Stimulated activated CD4-positive, alpha-beta T cell treated with anti-CD3 and anti-CD28 coated beads, Interleukin-1b, Interleukin-23, amount 100 ng/mL, for 4 hours (primary cell): Measurements from ENCODE around the gene TTC13.
"Not testable (repeated sequence)": the region's sequence is repeated elsewhere in the genome, so short reads cannot be mapped to it uniquely, and the experiment has no call there.

Source experiments
- DNase-seq, 2 donors: peaks; one replicate each; pipeline ENCODE4 v3.0.0-alpha.2; 2020; ENCODE audit warnings: low read depth in 2 of 2

TTC13 gene

DNA sequence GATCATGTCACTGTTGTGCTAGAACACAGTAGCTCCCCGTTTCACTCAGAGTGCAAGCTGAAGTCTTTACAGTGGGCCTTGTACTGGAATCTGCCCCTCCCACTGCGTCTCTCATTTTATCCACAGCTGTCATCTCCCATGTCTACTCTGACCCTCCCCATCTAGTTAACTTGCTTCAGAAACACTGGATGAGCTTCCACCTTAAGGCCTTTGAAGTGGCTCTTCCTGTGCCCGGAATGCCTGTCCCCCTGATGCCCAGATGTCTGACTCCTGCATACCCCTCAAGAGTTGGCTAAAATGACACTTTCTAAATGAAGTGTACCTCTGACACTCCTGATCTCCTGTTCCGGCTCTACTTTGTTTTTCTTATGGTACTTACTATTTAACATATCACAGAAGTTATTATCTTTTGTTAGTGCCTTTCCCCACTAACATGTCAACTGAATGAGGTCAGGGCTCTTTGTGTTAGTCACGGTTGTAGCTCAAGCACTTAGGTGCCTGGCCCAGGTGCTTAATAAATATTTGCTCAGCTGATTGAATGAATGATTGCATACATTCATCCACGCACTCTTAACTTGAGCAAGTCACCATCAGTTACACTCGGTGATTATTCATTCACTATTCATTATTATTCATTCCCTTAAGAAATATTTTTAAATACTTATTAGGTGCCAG lies 13.6 kb upstream of the TTC13 start:
- DNase-seq, result no peak

DNA sequence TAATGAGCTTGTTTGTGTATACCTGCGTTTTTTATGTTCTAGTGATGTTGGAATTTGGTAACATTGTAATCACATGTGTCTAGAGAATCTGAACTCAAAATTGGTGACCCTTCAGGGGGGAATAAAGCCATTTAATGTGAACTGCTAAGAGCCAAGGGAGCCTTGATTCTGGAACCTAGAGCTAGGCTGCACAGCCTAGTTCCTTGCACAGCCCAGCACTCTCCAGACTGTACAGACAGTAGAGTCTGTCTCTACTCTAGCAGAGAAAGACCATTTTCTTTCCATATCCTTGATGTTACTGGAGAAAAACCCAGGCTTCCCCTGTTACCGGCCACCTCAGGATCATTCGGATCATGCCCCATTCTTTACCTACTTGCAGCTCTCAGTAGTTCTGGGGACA lies 8.8 kb upstream of the TTC13 start:
- DNase-seq, result no peak

DNA sequence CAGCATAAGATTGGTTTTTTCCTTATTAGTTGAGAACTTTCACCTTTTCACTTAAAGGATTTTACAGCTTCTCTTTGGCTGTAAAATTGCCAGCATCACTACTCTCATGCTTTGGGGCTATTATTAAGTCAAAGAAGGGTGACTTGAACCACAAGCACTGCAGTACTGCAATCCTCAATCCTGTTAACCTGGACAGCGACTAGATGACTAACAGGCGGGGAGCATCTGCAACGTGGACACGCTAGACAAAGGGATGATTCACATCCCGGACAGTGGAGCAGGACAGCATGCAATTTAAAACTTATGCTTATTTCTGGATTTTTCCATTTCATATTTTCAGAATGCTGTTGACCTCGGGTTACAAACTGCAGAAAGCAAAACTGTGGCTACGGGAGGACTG lies 8.3 kb upstream of the TTC13 start:
- no peak for DNase-seq

DNA sequence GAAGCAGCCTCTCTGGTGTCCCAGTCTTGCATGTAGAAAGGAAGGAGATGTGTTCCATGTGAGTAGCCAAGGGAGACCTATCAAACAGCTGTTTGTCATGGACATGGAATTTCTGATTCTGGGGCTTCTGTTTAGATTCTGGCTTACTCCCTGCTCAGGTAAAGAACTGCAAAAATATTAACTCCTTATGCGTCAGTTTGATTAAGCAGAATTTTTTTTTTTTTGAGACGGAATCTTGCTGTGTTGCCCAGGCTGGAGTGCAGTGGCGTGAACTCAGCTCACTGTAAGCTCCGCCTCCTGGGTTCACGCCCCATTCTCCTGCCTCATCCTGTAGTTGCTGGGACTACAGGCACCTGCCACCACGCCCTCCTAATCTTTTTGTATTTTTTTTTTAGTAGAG lies 7.0 kb upstream of the TTC13 start:
- DNase-seq, result no peak

DNA sequence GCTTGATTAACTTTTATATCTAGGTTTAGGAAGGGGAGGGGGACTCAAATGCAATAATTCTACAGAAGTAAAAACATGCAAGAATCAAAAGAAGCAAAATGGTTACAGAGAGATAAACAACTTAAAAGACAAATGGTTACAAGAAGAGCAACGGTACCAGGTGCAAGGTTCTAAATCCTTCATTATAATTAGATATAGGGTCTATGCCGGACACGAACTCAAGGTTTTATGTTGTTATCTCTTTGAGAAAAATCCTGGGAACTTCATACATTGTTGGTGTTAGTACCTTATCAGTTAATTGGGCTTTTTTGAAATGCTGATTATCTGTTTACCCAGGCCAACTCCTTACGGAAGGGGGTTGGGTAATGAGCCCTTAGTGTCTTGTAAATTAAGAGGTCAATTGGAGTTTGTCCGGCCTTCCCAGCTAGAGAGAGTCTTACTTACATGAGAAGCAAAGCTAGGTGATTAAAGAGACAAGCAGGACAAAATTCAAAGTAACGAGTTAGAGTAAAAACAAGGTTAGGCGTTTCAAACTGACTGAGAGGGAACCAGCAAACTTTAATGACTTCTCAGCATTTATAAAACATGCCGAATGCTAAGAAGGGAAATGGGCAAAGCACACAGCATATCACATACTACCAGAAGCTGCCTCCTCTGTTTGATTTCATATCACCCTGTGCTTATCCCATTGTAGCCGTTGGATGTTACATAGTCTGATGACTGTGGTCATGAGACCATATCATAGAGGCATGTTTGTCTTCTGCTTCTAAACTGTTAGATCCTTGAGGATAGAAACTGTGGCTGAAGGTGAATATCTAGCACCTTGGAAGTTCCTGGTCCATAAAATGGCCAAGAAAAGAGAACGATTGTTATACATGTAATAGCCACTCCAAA lies 6.2 kb upstream of the TTC13 start:
- DNase-seq, result not testable (repeated sequence)

DNA sequence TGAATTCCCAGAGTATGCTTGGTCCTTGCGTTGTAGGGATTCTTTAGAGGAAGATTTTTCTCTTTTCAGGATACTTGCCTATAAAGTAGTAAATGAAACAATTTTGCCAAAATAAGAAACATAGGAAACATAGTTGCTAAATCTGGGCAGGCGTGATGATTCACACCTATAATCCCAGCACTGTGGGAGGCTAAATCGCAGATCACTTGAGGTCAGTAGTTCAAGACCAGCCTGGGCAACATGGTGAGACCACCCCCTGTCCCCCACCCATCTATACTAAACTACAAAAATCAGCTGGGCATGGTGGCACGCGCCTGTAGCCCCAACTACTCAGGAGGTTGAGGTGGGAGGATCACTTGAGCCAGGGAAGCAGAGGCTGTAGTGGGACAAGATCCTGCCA lies 5.2 kb upstream of the TTC13 start:
- no peak for DNase-seq

DNA sequence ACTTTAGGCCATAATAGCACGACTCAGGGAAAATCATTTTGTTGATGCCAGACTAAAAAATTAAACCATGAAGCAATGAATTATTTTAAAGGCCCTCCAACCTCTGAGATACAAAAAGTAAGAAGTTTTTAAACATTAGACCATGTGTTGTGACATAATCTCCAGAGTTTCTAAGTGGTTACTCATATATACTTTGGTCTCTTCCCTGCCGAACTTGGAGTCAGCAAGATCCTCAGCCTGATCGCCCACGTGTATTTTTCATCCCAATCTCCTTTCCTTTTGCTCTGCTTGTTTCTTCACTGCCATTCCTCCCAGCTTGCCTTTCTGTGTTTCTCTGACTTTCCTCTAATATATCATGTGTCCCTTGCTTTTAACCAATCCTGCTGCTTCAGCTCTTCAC lies 4.0 kb upstream of the TTC13 start:
- no peak for DNase-seq

DNA sequence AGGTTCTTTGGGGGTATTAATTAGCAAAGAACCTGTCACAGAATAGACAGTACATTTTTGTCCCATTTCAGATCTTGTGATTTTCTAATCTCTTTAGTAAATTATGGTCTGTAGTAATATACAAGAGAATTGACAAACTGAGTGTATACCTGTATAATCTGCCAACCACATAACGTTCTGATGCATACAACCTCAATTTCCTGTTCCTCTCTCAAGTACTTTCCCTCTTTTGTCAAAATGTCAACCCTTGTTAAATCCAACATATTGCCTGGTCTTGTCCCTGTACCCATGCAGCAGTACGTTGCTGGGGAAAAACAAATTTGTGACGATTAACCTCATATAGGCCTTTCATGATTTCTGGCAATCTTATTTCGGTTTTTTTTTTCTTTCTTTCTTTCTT lies 1.3 kb upstream of the TTC13 start:
- no peak for DNase-seq

DNA sequence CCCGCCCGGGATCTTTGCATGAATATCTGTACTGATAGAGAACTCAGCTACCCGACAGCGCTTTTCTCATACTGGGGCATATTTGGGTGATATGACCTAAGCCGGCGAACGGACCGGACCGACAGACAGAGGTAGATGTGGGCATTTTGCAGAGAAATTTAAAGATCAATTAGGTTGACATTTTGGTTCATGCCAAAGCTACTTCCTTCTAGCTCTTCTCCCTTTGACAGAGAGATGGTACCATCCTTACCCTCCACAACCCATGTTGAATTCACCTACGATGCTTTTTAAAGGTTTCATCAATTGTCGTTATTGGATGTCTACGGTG lies 692 bp upstream of the TTC13 start:
- DNase-seq, result no peak

DNA sequence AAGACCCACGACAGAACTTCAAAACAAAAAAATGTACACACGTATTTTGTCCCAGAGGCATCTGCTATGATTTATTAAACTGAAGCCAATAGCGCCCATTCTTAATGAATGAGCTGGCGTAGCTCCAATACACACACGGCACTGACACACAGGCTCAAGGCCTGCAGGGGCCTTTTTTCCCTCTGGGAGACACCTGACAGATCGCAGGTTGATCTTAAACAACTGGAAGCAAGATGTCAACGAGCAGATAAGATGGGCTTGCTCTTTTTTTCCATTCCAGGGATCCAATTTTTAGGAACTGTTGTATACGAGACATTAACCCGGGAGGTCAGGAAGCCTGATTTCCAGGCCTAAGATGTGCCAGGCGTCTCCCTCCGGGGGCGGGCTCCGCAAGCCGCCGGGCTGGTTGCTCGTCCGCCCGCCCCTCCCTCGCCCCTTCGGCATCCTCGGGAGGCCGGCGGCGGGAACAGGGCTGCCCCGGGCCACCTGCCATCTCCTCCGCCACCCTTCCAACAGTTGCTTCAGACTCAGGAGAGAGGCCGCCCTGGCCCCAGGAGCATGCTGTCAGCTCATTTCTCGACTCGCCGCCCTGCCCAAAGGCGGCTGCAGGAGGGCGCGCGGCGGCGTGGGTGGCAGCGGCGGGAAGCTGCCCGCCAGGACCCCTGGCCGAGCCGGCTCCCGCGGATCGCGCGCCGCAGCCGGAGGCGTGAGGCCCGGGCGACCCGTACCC lies 735 bp downstream of the TTC13 start:
- DNase-seq, result peak in 1 of 2 donors; percentile 31

DNA sequence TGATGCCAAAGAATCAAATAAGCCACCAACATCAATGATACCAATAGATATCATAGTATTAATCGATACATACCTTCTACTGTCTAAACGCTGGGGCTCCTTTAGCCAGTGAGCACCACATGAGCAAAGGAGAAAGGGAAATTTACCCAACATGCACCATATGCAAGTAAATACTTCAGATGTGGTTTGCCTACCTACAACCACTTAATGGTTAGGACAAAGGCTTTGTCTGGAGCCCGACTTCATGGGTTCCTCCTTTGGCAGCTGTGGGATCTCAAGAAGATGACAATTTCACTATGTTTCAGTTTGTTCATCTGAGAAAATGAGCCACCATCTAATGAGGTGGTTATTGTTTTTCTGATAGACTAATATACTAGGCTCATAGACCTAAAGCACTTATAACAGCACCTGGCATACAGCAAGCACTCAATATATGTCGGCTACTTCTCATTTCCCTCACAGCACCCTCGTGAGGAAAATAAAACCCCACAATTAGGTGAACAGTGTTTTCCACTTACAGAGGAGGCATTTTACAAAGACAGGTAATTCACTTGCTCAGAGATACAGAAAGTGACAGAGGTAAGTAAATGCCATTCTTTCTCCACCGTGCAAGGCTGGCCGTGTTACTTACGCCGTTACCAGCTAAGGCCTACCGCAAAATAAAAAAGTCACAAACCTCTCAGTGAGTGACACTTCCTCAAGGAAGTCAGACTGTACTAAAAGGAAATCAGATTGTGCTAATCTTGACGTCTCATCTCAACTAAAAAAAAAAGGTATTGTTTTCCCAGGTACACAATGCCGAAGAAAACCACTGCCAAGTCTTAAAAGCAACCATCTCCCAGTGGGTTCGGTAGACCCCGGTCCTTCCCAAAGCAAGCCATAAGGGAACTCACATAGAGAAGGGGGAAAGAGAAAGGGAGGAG lies 1.6 kb downstream of the TTC13 start:
- no peak for DNase-seq

DNA sequence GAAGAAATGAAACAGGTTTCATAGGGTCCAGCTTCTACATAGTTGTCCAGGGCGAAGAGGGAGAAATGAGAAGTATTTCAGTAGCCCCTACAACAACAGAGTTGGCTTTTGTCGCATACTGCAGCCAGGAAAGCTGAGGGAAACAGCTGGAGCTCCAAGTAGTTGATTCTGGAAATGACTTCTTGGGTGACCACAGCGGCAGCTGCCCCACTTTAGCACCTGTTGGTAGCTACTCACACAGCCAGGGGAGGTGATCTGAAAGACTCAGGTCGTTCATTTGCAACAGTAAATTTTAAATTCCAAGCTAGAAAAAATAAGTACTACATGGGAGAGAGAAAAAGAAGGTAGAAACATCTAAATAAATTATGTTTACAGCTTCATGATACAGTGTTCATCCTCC lies 2.3 kb downstream of the TTC13 start:
- DNase-seq, result no peak

DNA sequence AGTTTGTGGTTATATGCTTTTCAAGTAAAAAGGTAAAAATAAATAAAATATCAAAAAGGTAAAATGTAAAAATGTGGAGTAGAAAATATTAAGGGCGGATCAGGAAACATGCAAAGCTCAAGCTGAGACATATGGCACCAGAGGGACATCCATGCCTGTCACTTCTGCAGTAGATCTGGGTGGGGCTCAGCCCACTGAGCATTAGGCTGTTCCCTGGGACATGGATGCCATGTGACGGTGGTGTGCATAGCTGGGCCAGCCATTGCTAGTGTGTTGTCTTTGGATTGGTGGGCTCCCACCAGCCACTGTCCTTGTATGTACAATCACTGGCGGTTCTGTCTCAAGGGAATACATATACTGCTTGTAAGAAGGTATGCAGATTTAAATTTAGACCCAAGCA lies 3.0 kb downstream of the TTC13 start:
- no peak for DNase-seq

DNA sequence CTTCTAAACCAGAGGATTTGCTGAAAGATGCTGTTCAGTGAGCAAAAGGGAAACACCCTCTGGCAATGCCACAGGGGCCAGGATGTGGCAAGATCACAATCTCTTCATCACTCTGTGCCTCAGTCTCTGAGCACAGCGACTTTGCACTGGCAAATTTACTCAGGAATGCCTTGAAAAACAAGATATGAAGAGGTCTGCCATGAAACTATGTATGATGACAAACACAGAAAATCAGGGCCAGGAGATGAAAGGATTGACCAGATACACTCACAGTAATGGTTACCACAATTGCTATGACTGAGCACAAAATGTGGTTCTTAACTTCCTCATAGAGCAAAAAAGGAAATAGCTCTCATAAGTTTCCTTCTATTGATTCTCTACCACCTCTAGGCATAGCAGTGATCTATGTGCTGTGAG lies 5.8 kb downstream of the TTC13 start:
- peak in 1 of 2 donors; percentile 6 for DNase-seq

DNA sequence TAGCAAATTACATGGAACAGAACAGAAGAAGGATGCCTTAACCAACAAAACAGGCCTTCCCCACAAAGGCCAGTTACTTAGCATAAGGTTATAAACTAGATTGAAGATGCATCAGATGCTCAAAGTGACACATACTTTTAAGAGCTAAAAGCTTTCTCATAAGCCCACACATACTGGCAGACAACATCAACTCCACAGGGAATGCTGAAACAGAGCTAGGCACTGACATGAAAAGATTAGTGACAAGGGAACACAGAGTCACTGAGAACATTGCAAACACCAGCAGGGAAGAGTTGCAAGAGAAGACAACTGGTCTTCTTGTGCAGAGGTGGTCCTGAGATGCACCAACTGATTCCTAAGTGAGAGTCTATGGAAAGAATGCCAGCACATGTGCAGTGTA lies 6.9 kb downstream of the TTC13 start:
- no peak for DNase-seq

DNA sequence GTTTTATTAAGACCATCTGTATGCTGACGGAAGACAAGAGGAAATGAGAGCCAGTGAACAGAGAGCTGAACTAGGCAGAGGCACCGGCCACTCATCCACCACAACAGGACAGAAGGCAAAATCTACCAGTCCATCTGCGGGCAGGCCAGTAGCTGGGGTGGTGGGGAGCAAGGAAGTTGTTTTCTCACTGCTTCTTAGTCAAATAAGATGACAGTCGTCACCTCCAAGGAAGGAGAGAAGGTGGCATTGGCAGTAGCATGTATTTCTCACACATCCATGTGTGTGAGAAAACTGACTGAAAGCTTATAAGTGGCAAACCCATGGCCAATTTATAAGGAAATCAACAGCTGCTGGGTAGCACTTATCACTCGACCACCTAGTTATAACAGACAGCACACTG lies 8.2 kb downstream of the TTC13 start:
- no peak for DNase-seq

DNA sequence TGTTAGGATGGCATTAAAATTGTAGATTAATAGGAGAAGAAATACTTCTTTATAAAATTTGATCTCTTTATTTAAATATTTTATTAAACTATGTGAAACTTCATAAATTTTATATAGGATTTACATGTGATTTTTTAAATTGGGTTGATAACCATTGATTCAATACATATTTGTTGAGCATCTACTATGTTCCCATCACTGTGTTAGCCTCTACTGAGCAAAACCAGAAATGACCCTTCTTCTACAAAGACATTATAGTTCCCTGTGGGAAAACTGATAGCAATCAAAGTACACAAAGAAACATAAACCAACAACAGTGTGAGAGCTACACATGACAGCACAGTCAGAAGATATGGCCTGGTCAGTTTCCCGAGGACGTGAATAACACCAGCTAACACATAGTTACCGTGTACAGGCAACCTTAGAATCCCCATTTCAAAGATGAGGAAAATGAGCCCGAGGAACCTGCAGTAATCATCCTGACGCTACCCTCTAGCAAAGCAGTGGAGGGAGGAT lies 12.2 kb downstream of the TTC13 start:
- no peak for DNase-seq

DNA sequence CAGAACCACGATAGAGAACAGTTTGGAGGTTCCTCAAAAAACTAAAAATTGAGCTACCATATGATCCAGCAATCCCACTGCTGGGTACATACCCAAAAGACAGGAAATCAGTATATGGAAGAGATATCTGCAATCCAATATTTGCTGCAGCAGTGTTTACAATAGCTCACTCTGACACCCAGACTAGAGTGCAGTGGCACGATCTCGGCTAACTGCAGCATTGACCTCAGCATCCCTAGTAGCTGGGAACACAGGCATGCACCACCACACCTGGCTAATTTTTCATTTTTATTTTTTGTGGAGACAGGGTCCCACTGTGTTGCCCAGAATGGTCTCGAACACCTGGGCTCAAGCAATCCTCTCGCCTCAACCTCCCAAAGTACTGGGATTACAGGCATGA lies 13.1 kb downstream of the TTC13 start:
- no peak for DNase-seq

DNA sequence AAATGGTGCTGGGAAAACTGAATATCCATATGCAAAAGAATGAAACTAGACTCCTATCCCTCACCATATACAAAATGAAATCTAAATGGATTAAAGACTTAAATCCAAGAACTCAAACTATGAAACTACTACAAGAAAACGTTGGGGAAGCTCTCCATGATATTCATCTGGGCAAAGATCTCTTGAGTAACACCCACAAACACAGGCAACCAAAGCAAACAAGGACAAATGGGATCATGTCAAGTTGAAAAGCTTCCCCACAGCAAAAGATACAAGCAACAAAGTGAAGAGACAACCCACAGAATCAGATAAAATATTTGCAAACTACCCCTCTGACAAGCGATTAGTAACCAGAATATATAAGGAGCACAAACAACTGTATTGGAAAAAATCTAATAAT lies 13.8 kb downstream of the TTC13 start:
- DNase-seq, result no peak

DNA sequence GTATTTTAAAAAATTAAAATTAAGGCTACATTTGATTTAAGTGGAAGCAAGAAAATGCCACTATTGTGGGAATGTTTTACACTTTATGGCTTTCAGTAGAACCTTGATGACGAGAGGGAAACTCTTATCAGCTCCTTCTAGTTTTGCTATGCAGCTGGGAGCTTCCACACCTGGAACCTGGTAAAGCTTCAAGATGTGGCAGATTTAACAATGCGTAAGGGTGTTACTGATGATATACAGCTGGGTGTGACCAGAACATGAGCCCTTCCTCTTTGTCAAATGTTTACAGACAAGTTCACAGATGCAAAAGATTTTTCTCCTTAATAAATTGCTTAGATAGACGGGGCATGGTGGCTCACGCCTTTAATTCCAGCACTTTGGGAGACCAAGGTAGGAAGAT lies 20.3 kb downstream of the TTC13 start:
- no peak for DNase-seq

DNA sequence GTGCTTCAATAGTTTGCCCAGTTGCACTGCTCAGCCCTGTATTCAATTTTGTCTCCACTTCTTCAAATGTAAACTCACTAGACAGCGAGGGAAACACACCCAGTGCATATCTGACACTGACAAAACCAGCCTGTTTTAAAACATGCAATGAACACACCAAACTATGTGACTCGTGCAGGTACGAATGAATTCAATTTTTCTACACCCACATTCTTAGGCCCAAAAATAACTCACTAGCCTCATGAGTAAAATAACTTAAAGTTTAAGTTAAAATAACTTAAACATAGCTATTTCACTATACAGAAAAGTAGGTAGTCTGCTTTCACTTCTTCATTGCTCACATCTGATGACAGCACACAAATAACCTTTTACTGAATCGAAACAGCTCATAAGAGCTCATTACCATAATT lies 21.1 kb downstream of the TTC13 start:
- no peak for DNase-seq

DNA sequence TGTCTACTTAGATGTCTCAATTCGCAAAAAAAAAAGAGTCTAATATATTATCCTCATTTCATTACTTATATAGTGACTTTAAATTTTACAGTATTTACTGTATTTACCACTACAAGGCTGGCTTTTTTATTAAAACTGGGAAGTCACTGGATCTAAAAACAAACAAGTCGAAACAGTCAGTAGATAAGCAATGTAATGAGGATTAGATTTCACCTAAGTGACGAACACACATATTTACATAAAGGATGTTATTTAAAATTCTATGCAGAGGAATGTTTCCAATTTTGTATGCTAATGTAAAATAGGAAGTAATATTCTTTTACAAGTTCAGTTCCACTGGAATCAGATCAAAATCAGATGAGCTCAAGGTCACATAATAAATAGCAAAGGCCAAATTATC lies 28.3 kb downstream of the TTC13 start:
- DNase-seq, result no peak
